ENCODE data around the gene CD164L2.

DNA sequence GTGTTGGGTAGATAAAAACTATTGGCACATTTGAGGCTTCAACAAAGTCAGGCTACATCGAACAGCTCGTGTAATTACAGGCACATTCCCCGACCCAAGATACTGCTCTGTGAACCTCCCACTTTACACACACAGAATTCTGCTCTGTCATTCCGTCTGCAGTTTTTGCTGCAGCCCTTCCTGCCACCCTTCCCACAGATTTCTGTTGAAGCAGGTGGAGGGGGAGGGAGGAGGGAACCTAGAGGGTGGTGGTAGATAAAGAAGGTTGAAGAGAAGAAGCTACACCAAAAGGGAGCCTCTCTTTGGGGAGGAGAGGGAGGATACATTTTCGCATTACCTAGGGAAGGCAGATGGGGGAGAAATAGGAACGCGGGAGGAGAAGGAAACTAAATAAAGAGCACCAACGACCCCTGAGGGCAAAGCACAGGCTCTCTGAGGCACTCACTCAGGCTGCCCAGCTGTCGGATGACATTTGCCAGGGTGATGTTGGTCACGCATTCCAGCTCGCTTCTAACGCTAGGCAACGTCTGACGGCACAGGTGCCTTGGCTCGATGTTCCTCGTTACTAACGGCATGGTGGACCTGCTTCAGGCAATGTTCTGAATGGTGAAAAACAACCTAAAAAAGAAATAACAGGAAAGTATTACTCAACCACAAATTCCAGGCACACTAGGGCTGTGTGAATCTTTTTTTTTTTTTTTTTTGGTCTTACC is 45.3 kb upstream of the CD164L2 start:
- TF ChIP-seq, protein P1, sequence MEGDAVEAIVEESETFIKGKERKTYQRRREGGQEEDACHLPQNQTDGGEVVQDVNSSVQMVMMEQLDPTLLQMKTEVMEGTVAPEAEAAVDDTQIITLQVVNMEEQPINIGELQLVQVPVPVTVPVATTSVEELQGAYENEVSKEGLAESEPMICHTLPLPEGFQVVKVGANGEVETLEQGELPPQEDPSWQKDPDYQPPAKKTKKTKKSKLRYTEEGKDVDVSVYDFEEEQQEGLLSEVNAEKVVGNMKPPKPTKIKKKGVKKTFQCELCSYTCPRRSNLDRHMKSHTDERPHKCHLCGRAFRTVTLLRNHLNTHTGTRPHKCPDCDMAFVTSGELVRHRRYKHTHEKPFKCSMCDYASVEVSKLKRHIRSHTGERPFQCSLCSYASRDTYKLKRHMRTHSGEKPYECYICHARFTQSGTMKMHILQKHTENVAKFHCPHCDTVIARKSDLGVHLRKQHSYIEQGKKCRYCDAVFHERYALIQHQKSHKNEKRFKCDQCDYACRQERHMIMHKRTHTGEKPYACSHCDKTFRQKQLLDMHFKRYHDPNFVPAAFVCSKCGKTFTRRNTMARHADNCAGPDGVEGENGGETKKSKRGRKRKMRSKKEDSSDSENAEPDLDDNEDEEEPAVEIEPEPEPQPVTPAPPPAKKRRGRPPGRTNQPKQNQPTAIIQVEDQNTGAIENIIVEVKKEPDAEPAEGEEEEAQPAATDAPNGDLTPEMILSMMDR (conservative IDR thresholded peaks at IDR 0.05 in 1 of 2, IDR thresholded peaks at IDR 0.05 in 1 of 2; ENCODE audit: extremely low read depth in 1 of 2, insufficient read depth in 1 of 2, low read depth in 1 of 2, low read length in 2 of 2) = no peak
- TF ChIP-seq EZH2 (IDR thresholded peaks at IDR 0.05; ENCODE audit: borderline replicate concordance, low read length) = no peak

Data from mammary epithelial cell (primary cell).